IMR-90 (cell line): Measurements from ENCODE around the gene CD300LG. TPM values are rescaled to one million over a fixed set of nuclear protein-coding genes. Genes with fewer than 3 reads are reported as not detected.

ENCODE experiments used
- ATAC-seq: fragments of 200-7000 bp; cut with Tn5 transposase; 2 replicates; pipeline ENCODE4 v1.9.1; 2020; ENCODE audit warnings: low read depth, mild to moderate bottlenecking, moderate library complexity
- BruUV-seq: library from RNA; stranded (reverse); fragments of 400-500 nt; replicated peaks from 2 replicates; lab custom pipeline; 2021; lab: Mats Ljungman, UMichigan
- CTCF ChIA-PET: fragments of 300-600 bp; formaldehyde crosslinking; extraction: SDS; loops from one replicate; lab custom pipeline; 2021; ENCODE audit warnings: antibody characterized with exemption; lab: Yijun Ruan, JAX
- POLR2A ChIA-PET: fragments of 300-600 bp; sonication (Branson Sonifier 250); formaldehyde crosslinking; loops from one replicate; lab custom pipeline; 2022; ENCODE audit warnings: antibody characterized with exemption; ENCODE audit not compliant: unreplicated experiment; lab: Charles Lee
- DNase-seq: peaks from one replicate; pipeline ENCODE4 v3.0.0; 2013
- H2AFZ ChIP-seq: replicated peaks from 2 replicates; pipeline ENCODE3; 2013; ENCODE audit warnings: low read length, mild to moderate bottlenecking; ENCODE audit not compliant: poor library complexity
- H2AK5ac ChIP-seq: 2 replicates; pipeline ENCODE4 v1.6.1; 2013; ENCODE audit warnings: low read depth, low read length, inconsistent platforms
- H2AK9ac ChIP-seq: replicated peaks from 2 replicates; pipeline ENCODE3; 2013; ENCODE audit warnings: mild to moderate bottlenecking, low read depth, low read length, moderate library complexity; ENCODE audit not compliant: poor library complexity
- H2BK120ac ChIP-seq: 2 replicates; pipeline ENCODE4 v1.6.1; 2013; ENCODE audit warnings: low read depth, low read length, inconsistent platforms
- H2BK15ac ChIP-seq: 3 replicates; pipeline ENCODE4 v1.6.1; 2013; ENCODE audit warnings: low read depth, low read length, inconsistent platforms
- H2BK20ac ChIP-seq: 2 replicates; pipeline ENCODE4 v1.6.1; 2013; ENCODE audit warnings: low read depth, mild to moderate bottlenecking, inconsistent platforms, low read length, moderate library complexity
- H2BK5ac ChIP-seq: 2 replicates; pipeline ENCODE4 v1.6.1; 2013; ENCODE audit warnings: mild to moderate bottlenecking, low read depth, low read length, inconsistent platforms; ENCODE audit not compliant: poor library complexity, severe bottlenecking
- H3K14ac ChIP-seq: replicated peaks from 2 replicates; pipeline ENCODE4 v1.6.1; 2013; ENCODE audit warnings: low read depth, low read length, inconsistent platforms
- H3K18ac ChIP-seq: 2 replicates; pipeline ENCODE4 v1.6.1; 2013; ENCODE audit warnings: low read depth, low read length, control low read depth
- H3K23ac ChIP-seq: 2 replicates; pipeline ENCODE4 v1.6.1; 2013; ENCODE audit warnings: low read depth, low read length, inconsistent platforms
- H3K27ac ChIP-seq: 2 replicates; pipeline ENCODE4 v1.5.1; 2013; ENCODE audit warnings: mild to moderate bottlenecking, control low read depth, low read length; ENCODE audit not compliant: insufficient read depth
- H3K27me3 ChIP-seq: 2 replicates; pipeline ENCODE4 v1.6.1; 2013; ENCODE audit warnings: low read length; ENCODE audit not compliant: control insufficient read depth, insufficient read depth
- H3K36me3 ChIP-seq: 2 replicates; pipeline ENCODE4 v1.6.1; 2013; ENCODE audit warnings: low read length, mixed read lengths; ENCODE audit not compliant: control insufficient read depth, insufficient read depth
- H3K4ac ChIP-seq: 2 replicates; pipeline ENCODE4 v1.6.1; 2013; ENCODE audit warnings: low read depth, low read length, inconsistent platforms
- H3K4me1 ChIP-seq: 2 replicates; pipeline ENCODE4 v1.6.1; 2013; ENCODE audit warnings: low read length, mixed read lengths; ENCODE audit not compliant: control insufficient read depth, insufficient read depth
- H3K4me2 ChIP-seq: 2 replicates; pipeline ENCODE4 v1.6.1; 2013; ENCODE audit warnings: low read depth, mild to moderate bottlenecking, control low read depth, low read length, moderate library complexity
- H3K4me3 ChIP-seq: 2 replicates; pipeline ENCODE4 v1.5.1; 2013; ENCODE audit warnings: low read depth, mild to moderate bottlenecking, control low read depth, low read length, moderate library complexity; ENCODE audit not compliant: insufficient read depth
- H3K56ac ChIP-seq: 2 replicates; pipeline ENCODE4 v1.6.1; 2013; ENCODE audit warnings: low read length, inconsistent platforms; ENCODE audit not compliant: insufficient read depth; ENCODE audit errors: extremely low read depth
- H3K79me1 ChIP-seq, 2 experiments: 2 replicates each; pipeline ENCODE4 v1.6.1; 2013; ENCODE audit warnings: low read length in 2 of 2, inconsistent platforms in 1 of 2, low read depth in 1 of 2
- H3K9ac ChIP-seq: 2 replicates; pipeline ENCODE4 v1.6.1; 2013; ENCODE audit warnings: low read depth, low read length, control low read depth
- H3K9me1 ChIP-seq: 2 replicates; pipeline ENCODE4 v1.6.1; 2013; ENCODE audit warnings: low read length, inconsistent platforms; ENCODE audit not compliant: insufficient read depth
- H3K9me3 ChIP-seq: 2 replicates; pipeline ENCODE4 v1.6.1; 2013; ENCODE audit warnings: low read length; ENCODE audit not compliant: control insufficient read depth, insufficient read depth
- H4K20me1 ChIP-seq: 2 replicates; pipeline ENCODE4 v1.6.1; 2013; ENCODE audit warnings: low read length, inconsistent platforms; ENCODE audit not compliant: insufficient read depth
- H4K5ac ChIP-seq: 2 replicates; pipeline ENCODE4 v1.6.1; 2013; ENCODE audit warnings: mild to moderate bottlenecking, low read depth, low read length, control low read depth
- H4K8ac ChIP-seq, 2 experiments: 2 replicates each; pipeline ENCODE4 v1.6.1; 2013; ENCODE audit warnings: low read depth in 2 of 2, low read length in 2 of 2, control low read depth in 1 of 2, inconsistent platforms in 1 of 2
- H4K91ac ChIP-seq: 2 replicates; pipeline ENCODE4 v1.6.1; 2013; ENCODE audit warnings: low read depth, low read length, inconsistent platforms; ENCODE audit not compliant: insufficient read depth
- BHLHE40 ChIP-seq: fragments of 150-350 bp; IDR thresholded peaks from 2 replicates; pipeline ENCODE4 v1.6.1; 2016; ENCODE audit warnings: mild to moderate bottlenecking, low read depth, low read length
- CEBPB ChIP-seq: IDR thresholded peaks from 2 replicates; pipeline ENCODE4 v1.6.1; 2012; ENCODE audit warnings: low read depth, low read length, improper control_type of control experiment
- CHD1 ChIP-seq: IDR thresholded peaks from 2 replicates; pipeline ENCODE4 v1.6.1; 2012; ENCODE audit warnings: low read depth, low read length, improper control_type of control experiment
- CTCF ChIP-seq: conservative IDR thresholded peaks from 2 replicates; pipeline ENCODE4 v1.5.1; 2012; ENCODE audit warnings: mild to moderate bottlenecking, low read depth, low read length, improper control_type of control experiment
- ELK1 ChIP-seq: fragments of 150-350 bp; IDR thresholded peaks from 2 replicates; pipeline ENCODE4 v1.6.1; 2016; ENCODE audit warnings: low read depth, mild to moderate bottlenecking, low read length, moderate library complexity, borderline replicate concordance
- FOS ChIP-seq: fragments of 150-350 bp; IDR thresholded peaks from 2 replicates; pipeline ENCODE4 v1.6.1; 2016; ENCODE audit warnings: low read depth, low read length
- MAFK ChIP-seq: IDR thresholded peaks from 2 replicates; pipeline ENCODE4 v1.6.1; 2012; ENCODE audit warnings: low read depth, low read length, improper control_type of control experiment
- MAZ ChIP-seq: IDR thresholded peaks from 2 replicates; pipeline ENCODE4 v1.6.1; 2012; ENCODE audit warnings: low read depth, mild to moderate bottlenecking, low read length, improper control_type of control experiment, moderate library complexity, borderline replicate concordance
- MXI1 ChIP-seq: IDR thresholded peaks from 2 replicates; pipeline ENCODE4 v1.6.1; 2012; ENCODE audit warnings: low read depth, mild to moderate bottlenecking, low read length, moderate library complexity, borderline replicate concordance
- NFE2L2 ChIP-seq: fragments of 150-350 bp; IDR thresholded peaks from 2 replicates; pipeline ENCODE4 v1.6.1; 2016; ENCODE audit warnings: low read depth, mild to moderate bottlenecking, low read length
- POLR2A ChIP-seq: IDR thresholded peaks from 2 replicates; pipeline ENCODE4 v1.6.1; 2012; ENCODE audit warnings: mild to moderate bottlenecking, low read depth, low read length
- RAD21 ChIP-seq: IDR thresholded peaks from 2 replicates; pipeline ENCODE4 v1.6.1; 2012; ENCODE audit warnings: low read length, improper control_type of control experiment
- RCOR1 ChIP-seq: IDR thresholded peaks from 2 replicates; pipeline ENCODE4 v1.6.1; 2012; ENCODE audit warnings: mild to moderate bottlenecking, low read length, improper control_type of control experiment; ENCODE audit not compliant: insufficient replicate concordance
- RFX5 ChIP-seq: IDR thresholded peaks from 2 replicates; pipeline ENCODE4 v1.8.0; 2012; ENCODE audit warnings: low read depth, mild to moderate bottlenecking, low read length, moderate library complexity
- SMC3 ChIP-seq: fragments of 150-350 bp; IDR thresholded peaks from 2 replicates; pipeline ENCODE4 v1.6.1; 2016; ENCODE audit warnings: low read depth, mild to moderate bottlenecking, antibody characterized with exemption, low read length, moderate library complexity
- USF2 ChIP-seq: fragments of 150-350 bp; IDR thresholded peaks from 2 replicates; pipeline ENCODE4 v1.6.1; 2017; ENCODE audit warnings: mild to moderate bottlenecking, antibody characterized with exemption, low read length, low read depth
- WGBS, 2 experiments: methylation state at CpG; one replicate each; pipeline versions ENCODE4 v1.1.5 to v1.1.7; 2013; ENCODE audit warnings: missing lambda C conversion rate in 2 of 2; ENCODE audit not compliant: insufficient read length in 1 of 2; ENCODE audit errors: extremely low coverage in 2 of 2; 5-methylcytosine and 5-hydroxymethylcytosine counted together
- dilution Hi-C: fragments of 300-500 bp; cut with HindIII; formaldehyde crosslinking; loops from one replicate; pipeline ENCODE4 v1.14.3; 2018; ENCODE audit warnings: low sequenced_read_pairs; ENCODE audit not compliant: unreplicated experiment
- in situ Hi-C: fragments of 300-500 bp; cut with MboI; formaldehyde crosslinking; loops from 3 replicates; pipeline ENCODE4 v1.14.3; 2019; ENCODE audit warnings: low sequenced_read_pairs, inconsistent platforms, mixed read lengths
- intact Hi-C: fragments of 100-400 bp; cut with micrococcal nuclease; formaldehyde crosslinking; loops from 2 replicates; pipeline ENCODE4 v1.10.0; 2022
- polyA plus RNA-seq, 3 experiments: library from polyadenylated mRNA; depleted of rRNA; stranded (reverse); fragments of >200 nt; gene quantifications; 2 replicates each; pipeline ENCODE4 v1.2.3, GENCODE V29; 2012; ENCODE audit warnings: low replicate concordance in 1 of 3
- total RNA-seq: library from RNA; depleted of rRNA; stranded (reverse); fragments of >200 nt; gene quantifications from 2 replicates; pipeline ENCODE4 v1.2.3, GENCODE V29; 2012

CD300LG gene
- total and polyA plus RNA-seq, 2 of the 4 experiments (the other 2 are of a cell fraction) = not detected

GRCh38 chr17:43831633-43832032 lies 15.3 kb upstream of the CD300LG start:
- Histone ChIP-seq H3K9me3 (no peaks in the 10 kb centered on the region), H3K27me3 (no peaks in the 10 kb centered on the region), H3K4me2 (no peak overlapping the region), H3K36me3 (peaks cover 22% of the 10 kb centered on the region), H3K9me1 (peaks cover 11% of the 10 kb centered on the region; the same call in 1 of the 2 replicates), H3K27ac (no peak overlapping the region), H2BK15ac (no peak overlapping the region), H3K18ac (no peak overlapping the region), H3K56ac (no peak overlapping the region), H2AFZ (no peak overlapping the region), H2BK120ac (no peak overlapping the region), H2AK9ac (peak overlapping the region; percentile 33), H3K79me1 (peaks cover 11 to 40% of the 10 kb centered on the region in 2 experiments), H3K23ac (0 out of 2 replicates have a peak overlapping the region, but pooled peaks have one; percentile 49), H3K4me1 (peaks cover 5% of the 10 kb centered on the region), H4K20me1 (0 out of 2 replicates have a peak, but pooled peaks cover 6% of the 10 kb centered on the region), H3K9ac (no peak overlapping the region), H4K5ac (no peak overlapping the region), H2BK5ac (no peak overlapping the region), H4K91ac (no peak overlapping the region), H4K8ac (peak overlapping the region in 1 of 2 experiments; percentile 32; a peak in 1 of 4 replicates), H3K4ac (peak overlapping the region; percentile 64; the same call in 1 of the 2 replicates), H2AK5ac (peak overlapping the region; percentile 8; the same call in 1 of the 2 replicates), H2BK20ac (no peak overlapping the region), H3K4me3 (no peak overlapping the region), H3K14ac (peak overlapping the region; percentile 84)
- BruUV-seq = no TSS peak
- intact Hi-C loops = loop anchor here (2.0 kb wide), 1 partner anchor 53 kb away; the partner anchor contains the start of gene DUSP3
- TF ChIP-seq NFE2L2 = no peak
- no peak for TF ChIP-seq MXI1
- no peak for TF ChIP-seq CHD1
- no peak for TF ChIP-seq BHLHE40
- no peak for TF ChIP-seq RAD21
- TF ChIP-seq CEBPB = no peak
- no peak for TF ChIP-seq FOS
- no peak for TF ChIP-seq MAZ
- TF ChIP-seq RCOR1 = no peak
- no peak for TF ChIP-seq POLR2A
- TF ChIP-seq MAFK = no peak
- TF ChIP-seq ELK1 = no peak
- TF ChIP-seq RFX5 = no peak
- no peak for TF ChIP-seq USF2
- TF ChIP-seq SMC3 = no peak
- no peak for TF ChIP-seq CTCF
- DNase-seq (no peak), ATAC-seq (no peak)
- dilution Hi-C loops = no loop called here
- ChIA-PET CTCF (interaction anchor here (1.1 to 1.8 kb wide), 2 partner anchors 10 to 65 kb away, joined by 3 read pairs; no protein-coding TSS in a partner anchor), POLR2A (no interaction called here)
- no CpG with 5 or more reads among the region's 8 CpGs for WGBS, 2 experiments
- in situ Hi-C loops = no loop called here
